Upper lobe of left lung (tissue), 6 donors: ENCODE measurements around the gene RGS19. TPM values are rescaled to one million over a fixed set of nuclear protein-coding genes. Genes with fewer than 3 reads are reported as not detected.

Source experiments
- ATAC-seq, 2 donors: fragments of 200-7000 bp; cut with Tn5 transposase; one replicate each; pipeline ENCODE4 v1.9.1; 2022; ENCODE audit warnings: mild to moderate bottlenecking in 2 of 2, moderate library complexity in 2 of 2; ENCODE audit not compliant: low FRiP score in 2 of 2
- DNase-seq, 2 donors: peaks; one replicate each; pipeline ENCODE4 v3.0.0-alpha.2; 2019 to 2020
- H3K27ac ChIP-seq, 4 donors: fragments of 200-600 bp; sonication (generic); one replicate each; pipeline ENCODE4 v1.5.1; 2016 to 2019
- H3K27me3 ChIP-seq, 4 donors: fragments of 200-600 bp; sonication (generic); one replicate each; pipeline ENCODE4 v1.5.1; 2017 to 2019
- H3K36me3 ChIP-seq, 4 donors: fragments of 200-600 bp; sonication (generic); one replicate each; pipeline ENCODE4 v1.5.1; 2016 to 2019
- H3K4me1 ChIP-seq, 4 donors: fragments of 200-600 bp; sonication (generic); one replicate each; pipeline ENCODE4 v1.5.1; 2018 to 2019
- H3K4me3 ChIP-seq, 4 donors: fragments of 200-600 bp; sonication (generic); one replicate each; pipeline ENCODE4 v1.5.1; 2017 to 2019; ENCODE audit warnings: mild to moderate bottlenecking in 2 of 4, moderate library complexity in 1 of 4
- H3K9me3 ChIP-seq, 4 donors: fragments of 200-600 bp; sonication (generic); one replicate each; pipeline ENCODE4 v1.5.1; 2018 to 2019
- CTCF ChIP-seq, 6 experiments: fragments of 450-650 bp in 4 of 6; fragments of 200-600 bp in 2 of 6; sonication (generic) in 2 of 6; IDR thresholded peaks; one replicate each; pipeline ENCODE4 v1.5.1; 2016 to 2019; ENCODE audit warnings: antibody characterized with exemption in 6 of 6
- EP300 ChIP-seq, 4 donors: sonication (generic); formaldehyde crosslinking; IDR thresholded peaks; one replicate each; pipeline ENCODE4 v1.5.1; 2017; ENCODE audit warnings: antibody characterized with exemption in 4 of 4, control low read depth in 2 of 4
- POLR2A ChIP-seq, 4 donors: fragments of 450-650 bp; IDR thresholded peaks; one replicate each; pipeline ENCODE4 v1.5.1; 2016 to 2017; ENCODE audit warnings: antibody characterized with exemption in 4 of 4, mild to moderate bottlenecking in 2 of 4
- POLR2AphosphoS5 ChIP-seq, 2 donors: sonication (generic); formaldehyde crosslinking; IDR thresholded peaks; one replicate each; pipeline ENCODE4 v1.5.1; 2017; ENCODE audit warnings: antibody characterized with exemption in 2 of 2
- WGBS, 2 donors: methylation state at CpG; one replicate each; pipeline ENCODE4 v1.1.5; 2017 to 2018; 5-methylcytosine and 5-hydroxymethylcytosine counted together
- small RNA-seq, 4 donors: library from RNA; depleted of rRNA; stranded (forward); fragments of <200 nt; gene quantifications; one replicate each; pipeline ENCODE3, GENCODE V24; 2016
- total RNA-seq, 6 donors: library from RNA; depleted of rRNA in 4 of 6; stranded (reverse); fragments of >200 nt in 4 of 6; gene quantifications; one replicate each; pipeline versions ENCODE4 v1.1.0 to v1.2.1, GENCODE V29; 2016 to 2021
- donor health status: DM: no; HTN: no; CAD: no; lungs with moderate emphysema.
- donor health status: DM: no; HTN: yes; CAD: no; lungs with severe emphysema.

RGS19 gene
- total RNA-seq, 6 donors from 2014 or later = 21.5 to 70.8 (median 55.6) TPM

DNA sequence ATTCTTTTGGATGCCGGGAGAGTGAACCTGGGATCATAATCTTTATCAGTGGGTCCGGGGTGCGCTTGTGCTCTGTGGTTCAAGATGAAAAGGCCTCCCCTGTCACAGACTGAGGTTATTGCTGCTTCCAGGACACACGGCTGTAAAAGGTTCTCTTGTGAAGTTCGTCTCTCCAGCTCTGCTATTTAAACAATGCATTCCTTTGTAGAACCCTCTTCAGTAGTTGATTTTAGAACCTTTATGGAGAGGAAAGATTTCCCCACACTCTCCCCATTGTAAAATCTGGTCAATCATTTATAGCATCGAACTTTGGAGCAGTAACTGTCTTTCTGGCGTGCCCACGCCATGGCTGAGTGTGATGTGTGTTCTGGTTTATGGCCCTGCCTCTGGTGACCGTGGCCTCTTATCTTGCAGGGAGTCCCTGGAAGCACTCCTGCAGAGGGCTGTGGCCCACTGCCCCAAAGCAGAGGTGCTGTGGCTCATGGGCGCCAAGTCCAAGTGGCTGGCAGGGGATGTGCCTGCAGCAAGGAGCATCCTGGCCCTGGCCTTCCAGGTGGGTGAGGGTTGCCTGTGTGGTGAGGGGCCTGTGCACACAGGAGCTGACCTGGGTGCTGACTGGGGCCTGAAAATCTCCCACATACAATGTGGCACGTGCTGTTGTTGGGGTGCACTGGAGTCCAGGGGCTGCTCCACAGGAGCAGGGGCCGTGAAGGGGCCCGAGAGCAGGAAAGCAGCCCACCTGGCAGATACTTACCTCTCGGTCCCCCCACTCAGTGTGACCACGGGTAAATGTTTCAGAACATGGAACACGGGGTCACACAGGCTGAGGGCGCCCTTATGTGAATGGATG, 55.0 kb downstream of the RGS19 start:
- H3K27ac ChIP-seq = no peak overlapping the region
- 83 to 85% methylated on average over 16 to 17 of the region's 17 CpGs for WGBS, 2 donors
- H3K36me3 ChIP-seq = peaks cover 48 to 97% (median 85%) of the 10 kb centered on the region in 4 donors
- TF ChIP-seq POLR2A (IDR thresholded peaks at IDR 0.05) (no peak), EP300 (IDR thresholded peaks at IDR 0.05) (no peak), POLR2AphosphoS5 (IDR thresholded peaks at IDR 0.05) (no peak), CTCF (IDR thresholded peaks at IDR 0.05) (no peak)
- ATAC-seq (no peak), DNase-seq (no peak)
- no peaks in the 10 kb centered on the region for H3K9me3 ChIP-seq
- H3K4me3 ChIP-seq = no peak overlapping the region
- no peaks in the 10 kb centered on the region for H3K27me3 ChIP-seq
- H3K4me1 ChIP-seq = no peaks in the 10 kb centered on the region

DNA sequence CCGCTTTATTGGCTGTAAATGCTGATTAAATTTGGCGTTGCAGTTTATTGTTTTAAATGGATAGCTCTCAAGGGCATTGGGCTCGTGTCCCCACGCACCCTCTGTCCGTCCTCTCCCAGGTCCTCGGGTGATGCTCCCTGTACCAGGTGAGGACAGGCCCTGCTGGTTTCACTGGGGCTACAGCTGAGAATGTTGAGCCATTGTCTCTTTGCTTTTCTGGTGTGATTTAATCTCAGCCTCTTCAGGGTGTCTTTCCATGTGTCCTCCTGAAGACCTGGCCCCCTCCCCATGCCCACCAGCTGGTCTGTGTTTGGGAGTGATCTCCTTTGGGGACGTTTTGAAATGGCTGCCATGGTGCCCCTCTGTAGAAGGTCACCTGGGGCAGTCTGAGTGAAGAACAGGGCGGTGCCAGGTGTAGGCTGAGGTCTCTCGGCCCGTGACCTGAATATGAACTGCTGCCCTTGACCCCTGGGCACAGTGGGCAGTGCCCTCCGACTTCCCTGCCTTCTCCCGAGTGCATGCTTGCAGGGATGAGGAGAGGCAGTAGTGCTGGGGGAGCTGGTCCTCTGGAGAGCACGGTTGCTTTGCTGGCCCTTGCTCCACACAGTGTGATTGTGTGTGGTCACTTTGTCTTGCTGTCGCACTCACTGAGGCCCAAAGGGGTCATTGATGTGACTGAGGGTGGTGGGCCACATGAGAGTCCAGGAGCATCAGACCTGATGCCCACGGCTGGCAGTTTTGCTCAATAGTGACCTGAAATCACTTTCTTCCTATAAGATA, 55.8 kb downstream of the RGS19 start:
- Histone ChIP-seq H3K36me3 (peaks cover 46 to 97% (median 88%) of the 10 kb centered on the region in 4 donors), H3K9me3 (no peaks in the 10 kb centered on the region), H3K27ac (no peak overlapping the region), H3K4me3 (no peak overlapping the region), H3K4me1 (no peaks in the 10 kb centered on the region), H3K27me3 (no peaks in the 10 kb centered on the region)
- no peak for DNase-seq
- WGBS, 2 donors = 91 to 96% methylated on average over 10 to 15 of the region's 15 CpGs
- TF ChIP-seq CTCF (IDR thresholded peaks at IDR 0.05) (no peak), POLR2A (IDR thresholded peaks at IDR 0.05) (no peak), EP300 (IDR thresholded peaks at IDR 0.05) (no peak), POLR2AphosphoS5 (IDR thresholded peaks at IDR 0.05) (no peak)
- ATAC-seq = no peak

Small RNA genes lying within 50 kb of the gene (small RNA-seq; reads per million reads assigned to genes)
- gene AL355803.1 (0 reads per million in 4 donors), gene MIR6813 (0 to 0.26 (median 0) reads per million in 4 donors)

Other genes with a start within 250 kb of the RGS19 start
- gene ZBTB46, start 248.3 kb downstream of the RGS19 start, total RNA-seq = 10 to 100 TPM in 4 of 6 donors, 1 to 10 TPM in 2; 7.6 to 25.3 (median 11.6) TPM
- under 1 TPM in 1 of 6 donors, not detected in 5; 0.23 TPM for gene ABHD16B, start 218.0 kb downstream of the RGS19 start, total RNA-seq
- gene TPD52L2, start 214.2 kb downstream of the RGS19 start, total RNA-seq = 100 to 1,000 TPM in 1 of 6 donors, 10 to 100 TPM in 5; 64.2 to 103 (median 79.4) TPM
- 10 to 100 TPM; 44.6 to 66.0 (median 60.7) TPM for gene DNAJC5, start 184.4 kb downstream of the RGS19 start, total RNA-seq
- gene UCKL1, start 123.1 kb downstream of the RGS19 start, total RNA-seq = 100 to 1,000 TPM in 1 of 6 donors, 10 to 100 TPM in 5; 23.0 to 103 (median 37.3) TPM
- 10 to 100 TPM; 10.8 to 22.0 (median 16.3) TPM for gene ZNF512B, start 109.6 kb downstream of the RGS19 start, total RNA-seq
- gene SAMD10, start 99.9 kb downstream of the RGS19 start, total RNA-seq = 1 to 10 TPM; 2.6 to 7.2 (median 4.7) TPM
- gene PRPF6, start 98.4 kb downstream of the RGS19 start, total RNA-seq = 100 to 1,000 TPM in 1 of 6 donors, 10 to 100 TPM in 5; 60.5 to 113 (median 68.0) TPM
- gene C20orf204, start 43.3 kb downstream of the RGS19 start, total RNA-seq = 1 to 10 TPM in 4 of 6 donors, under 1 TPM in 2; 0.44 to 2.3 (median 1.7) TPM
- 100 to 1,000 TPM in 1 of 6 donors, 10 to 100 TPM in 4, 1 to 10 TPM in 1; 6.3 to 138 (median 37.7) TPM for gene SOX18, start 29.9 kb downstream of the RGS19 start, total RNA-seq
- gene TCEA2, start 16.3 kb downstream of the RGS19 start, total RNA-seq = 10 to 100 TPM; 21.7 to 56.0 (median 28.4) TPM
- 1 to 10 TPM; 1.7 to 3.1 (median 2.6) TPM for gene OPRL1, start 564 bp upstream of the RGS19 start, total RNA-seq
- 1 to 10 TPM in 4 of 6 donors, not detected in 2; 1.3 to 7.8 (median 4.9) TPM for gene LKAAEAR1, start 4.9 kb upstream of the RGS19 start, total RNA-seq
- not detected for gene NPBWR2, start 28.0 kb upstream of the RGS19 start, total RNA-seq
- gene MYT1, start 84.9 kb upstream of the RGS19 start, total RNA-seq = 1 to 10 TPM in 1 of 6 donors, under 1 TPM in 1, not detected in 4; 0.09 to 3.1 TPM
- gene PCMTD2, start 176.2 kb upstream of the RGS19 start, total RNA-seq = 10 to 100 TPM; 37.4 to 95.3 (median 44.4) TPM